Measurements from ENCODE around the gene KDM1B.

The KDM1B gene

DNA sequence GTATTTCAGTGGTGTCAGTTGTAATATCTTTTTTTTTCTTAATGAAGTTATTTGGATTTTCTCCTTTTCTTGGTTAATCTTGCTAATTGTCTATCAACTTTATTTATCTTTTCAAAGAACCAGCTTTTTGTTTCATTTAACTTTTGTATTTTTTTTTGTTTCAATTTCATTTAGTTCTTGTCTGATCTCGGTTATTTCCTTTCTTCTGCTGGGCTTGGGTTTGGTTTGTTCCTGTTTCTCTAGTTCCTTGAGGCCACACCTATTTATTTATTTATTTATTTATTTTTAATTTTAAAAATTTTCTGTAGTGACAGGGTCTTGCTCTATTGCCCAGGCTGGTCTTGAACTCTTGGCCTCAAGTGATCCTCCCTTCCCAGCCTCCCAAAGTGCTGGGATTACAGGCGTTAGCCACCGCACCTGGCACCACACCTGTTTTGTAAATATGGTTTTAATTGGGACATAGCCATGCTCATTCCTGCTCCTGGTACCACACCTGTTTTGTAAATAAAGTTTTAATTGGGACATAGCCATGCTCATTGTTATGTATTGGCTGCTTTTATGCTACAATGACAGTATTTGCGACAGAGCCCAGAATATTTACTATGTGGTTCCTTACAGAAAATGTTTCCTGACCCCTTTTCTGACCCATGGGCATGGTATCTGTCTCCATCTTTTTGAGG lies 22.2 kb downstream of the KDM1B start:
- no peaks in the 10 kb centered on the region for H3K27me3 ChIP-seq (ENCODE audit: insufficient read depth, low read length)
- no peak overlapping the region for H3K9ac ChIP-seq (ENCODE audit: low read length)
- H3K4me3 ChIP-seq (ENCODE audit: low read depth, low read length, poor library complexity, severe bottlenecking) = no peak overlapping the region
- no peaks in the 10 kb centered on the region for H3K9me3 ChIP-seq (ENCODE audit: low read length)
- no peak for TF ChIP-seq EZH2 (IDR thresholded peaks at IDR 0.05; ENCODE audit: borderline replicate concordance, low read length)
- TF ChIP-seq, protein P1, sequence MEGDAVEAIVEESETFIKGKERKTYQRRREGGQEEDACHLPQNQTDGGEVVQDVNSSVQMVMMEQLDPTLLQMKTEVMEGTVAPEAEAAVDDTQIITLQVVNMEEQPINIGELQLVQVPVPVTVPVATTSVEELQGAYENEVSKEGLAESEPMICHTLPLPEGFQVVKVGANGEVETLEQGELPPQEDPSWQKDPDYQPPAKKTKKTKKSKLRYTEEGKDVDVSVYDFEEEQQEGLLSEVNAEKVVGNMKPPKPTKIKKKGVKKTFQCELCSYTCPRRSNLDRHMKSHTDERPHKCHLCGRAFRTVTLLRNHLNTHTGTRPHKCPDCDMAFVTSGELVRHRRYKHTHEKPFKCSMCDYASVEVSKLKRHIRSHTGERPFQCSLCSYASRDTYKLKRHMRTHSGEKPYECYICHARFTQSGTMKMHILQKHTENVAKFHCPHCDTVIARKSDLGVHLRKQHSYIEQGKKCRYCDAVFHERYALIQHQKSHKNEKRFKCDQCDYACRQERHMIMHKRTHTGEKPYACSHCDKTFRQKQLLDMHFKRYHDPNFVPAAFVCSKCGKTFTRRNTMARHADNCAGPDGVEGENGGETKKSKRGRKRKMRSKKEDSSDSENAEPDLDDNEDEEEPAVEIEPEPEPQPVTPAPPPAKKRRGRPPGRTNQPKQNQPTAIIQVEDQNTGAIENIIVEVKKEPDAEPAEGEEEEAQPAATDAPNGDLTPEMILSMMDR (IDR thresholded peaks at IDR 0.05; ENCODE audit: low read length) = no peak
- H3K9me2 ChIP-seq (ENCODE audit: low read depth, low read length) = no peaks in the 10 kb centered on the region
- H2AFZ ChIP-seq (ENCODE audit: low read length) = no peak overlapping the region
- no peak overlapping the region for H3K27ac ChIP-seq (ENCODE audit: low read depth, low read length, poor library complexity, severe bottlenecking)
- H3K36me3 ChIP-seq (ENCODE audit: insufficient read depth, low read length) = peaks cover 40% of the 10 kb centered on the region
- no peaks in the 10 kb centered on the region; the same call in 1 of the 2 replicates for H3F3A ChIP-seq (ENCODE audit: insufficient read depth, low read length)
- no peaks in the 10 kb centered on the region for H3K4me1 ChIP-seq (ENCODE audit: insufficient read depth, low read length, severe bottlenecking)
- H3K79me2 ChIP-seq (ENCODE audit: insufficient read depth, low read length) = no peaks in the 10 kb centered on the region
- no peaks in the 10 kb centered on the region for H4K20me1 ChIP-seq (ENCODE audit: insufficient read depth, low read length)
- H3K4me2 ChIP-seq (ENCODE audit: low read length) = no peak overlapping the region

DNA sequence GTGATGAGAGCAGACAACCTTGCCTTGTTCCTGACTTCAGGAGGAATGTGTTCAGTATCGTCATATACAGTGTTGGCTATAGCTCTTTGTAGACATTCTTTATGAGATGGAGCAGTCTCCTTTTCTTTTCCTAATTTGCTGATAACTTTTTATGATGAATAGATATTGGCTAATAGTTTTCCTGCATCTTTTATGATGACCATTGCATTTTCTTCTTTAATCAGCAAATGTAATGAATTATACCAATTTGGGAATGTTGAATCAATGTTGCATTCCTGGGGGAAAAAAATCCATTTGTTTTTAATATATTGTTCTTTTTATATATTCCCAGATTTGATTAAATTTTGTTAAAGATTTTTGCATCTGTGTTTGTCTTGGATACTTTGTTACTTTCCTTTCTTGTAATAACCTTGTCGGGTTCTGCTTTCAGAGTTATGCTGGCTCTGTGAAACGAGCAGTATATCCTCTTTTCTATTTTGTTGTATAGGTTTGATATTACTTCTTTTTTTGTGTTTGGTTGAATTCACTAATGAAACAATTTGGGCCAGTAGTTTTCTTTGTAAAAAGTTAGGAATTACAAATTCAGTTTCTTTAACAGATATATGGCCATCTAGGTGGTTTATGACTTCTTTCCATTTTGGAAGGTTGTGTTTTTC lies 23.9 kb downstream of the KDM1B start:
- H3K9me2 ChIP-seq (ENCODE audit: low read depth, low read length) = no peaks in the 10 kb centered on the region
- H3F3A ChIP-seq (ENCODE audit: insufficient read depth, low read length) = no peaks in the 10 kb centered on the region; the same call in 1 of the 2 replicates
- H2AFZ ChIP-seq (ENCODE audit: low read length) = no peak overlapping the region
- peaks cover 31% of the 10 kb centered on the region for H3K36me3 ChIP-seq (ENCODE audit: insufficient read depth, low read length)
- H4K20me1 ChIP-seq (ENCODE audit: insufficient read depth, low read length) = no peaks in the 10 kb centered on the region
- TF ChIP-seq EZH2 (IDR thresholded peaks at IDR 0.05; ENCODE audit: borderline replicate concordance, low read length) = no peak
- TF ChIP-seq, protein P1 (IDR thresholded peaks at IDR 0.05; ENCODE audit: low read length) = no peak
- H3K4me3 ChIP-seq (ENCODE audit: low read depth, low read length, poor library complexity, severe bottlenecking) = no peak overlapping the region
- no peaks in the 10 kb centered on the region for H3K27me3 ChIP-seq (ENCODE audit: insufficient read depth, low read length)
- H3K4me2 ChIP-seq (ENCODE audit: low read length) = no peak overlapping the region
- H3K9ac ChIP-seq (ENCODE audit: low read length) = no peak overlapping the region
- no peaks in the 10 kb centered on the region for H3K4me1 ChIP-seq (ENCODE audit: insufficient read depth, low read length, severe bottlenecking)
- H3K79me2 ChIP-seq (ENCODE audit: insufficient read depth, low read length) = no peaks in the 10 kb centered on the region
- H3K9me3 ChIP-seq (ENCODE audit: low read length) = no peaks in the 10 kb centered on the region
- no peak overlapping the region for H3K27ac ChIP-seq (ENCODE audit: low read depth, low read length, poor library complexity, severe bottlenecking)

DNA sequence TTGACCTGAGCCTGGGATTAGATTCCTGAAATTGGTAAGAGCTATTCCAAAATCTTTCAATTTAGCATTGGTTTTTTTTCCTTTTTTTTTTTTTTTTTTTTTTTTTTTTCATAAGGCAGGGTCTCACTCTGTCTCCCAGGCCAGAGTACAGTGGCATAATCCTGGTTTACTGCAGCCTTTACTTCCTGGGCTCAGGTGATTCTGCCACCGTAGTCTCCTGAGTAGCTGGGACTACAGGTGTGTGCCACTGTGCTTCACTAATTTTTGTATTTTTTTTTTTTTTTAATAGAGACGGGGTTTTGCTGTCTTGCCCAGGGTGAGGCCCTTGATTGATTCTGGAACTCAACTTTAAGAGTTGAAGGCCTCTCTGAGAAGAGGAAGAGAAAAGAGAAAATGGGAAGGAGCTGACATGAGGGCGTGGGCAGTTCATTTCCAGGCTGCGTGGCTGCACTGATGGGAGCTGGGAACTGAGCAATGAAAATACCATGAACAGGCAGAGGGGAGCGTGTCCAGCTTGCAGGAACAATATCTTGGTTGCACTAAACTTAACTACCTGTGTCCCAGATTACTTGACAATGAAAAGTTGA lies 24.6 kb downstream of the KDM1B start:
- Histone ChIP-seq H3K9me2 (ENCODE audit: low read depth, low read length) (no peaks in the 10 kb centered on the region), H3K27ac (ENCODE audit: low read depth, low read length, poor library complexity, severe bottlenecking) (no peak overlapping the region), H3K4me3 (ENCODE audit: low read depth, low read length, poor library complexity, severe bottlenecking) (no peak overlapping the region), H3K9me3 (ENCODE audit: low read length) (no peaks in the 10 kb centered on the region), H4K20me1 (ENCODE audit: insufficient read depth, low read length) (no peaks in the 10 kb centered on the region), H3K9ac (ENCODE audit: low read length) (no peak overlapping the region), H3K27me3 (ENCODE audit: insufficient read depth, low read length) (no peaks in the 10 kb centered on the region), H3F3A (ENCODE audit: insufficient read depth, low read length) (no peaks in the 10 kb centered on the region; the same call in 1 of the 2 replicates), H3K36me3 (ENCODE audit: insufficient read depth, low read length) (peaks cover 24% of the 10 kb centered on the region), H3K4me1 (ENCODE audit: insufficient read depth, low read length, severe bottlenecking) (no peaks in the 10 kb centered on the region), H3K79me2 (ENCODE audit: insufficient read depth, low read length) (no peaks in the 10 kb centered on the region), H3K4me2 (ENCODE audit: low read length) (no peak overlapping the region), H2AFZ (ENCODE audit: low read length) (no peak overlapping the region)
- TF ChIP-seq, protein P1 (IDR thresholded peaks at IDR 0.05; ENCODE audit: low read length) = no peak
- TF ChIP-seq EZH2 (IDR thresholded peaks at IDR 0.05; ENCODE audit: borderline replicate concordance, low read length) = no peak
